H1 (cell line): ENCODE data around the gene KCNIP3. TPM values are rescaled to one million over a fixed set of nuclear protein-coding genes. Genes with fewer than 3 reads are reported as not detected.

Experiments used
- CHD2 ChIP-seq: IDR thresholded peaks from 2 replicates; pipeline ENCODE4 v1.6.1; 2012; ENCODE audit warnings: low read length, improper control_type of control experiment
- POLR2A ChIP-seq, 2 experiments: IDR thresholded peaks; 1 replicate in 1 of 2; 2 replicates in 1 of 2; pipeline ENCODE4 v1.6.1; 2011; ENCODE audit warnings: low read depth in 2 of 2, low read length in 2 of 2, mild to moderate bottlenecking in 2 of 2; ENCODE audit errors: control extremely low read depth in 1 of 2
- RFX5 ChIP-seq: IDR thresholded peaks from 2 replicates; pipeline ENCODE4 v1.6.1; 2011; ENCODE audit warnings: low read depth, low read length, improper control_type of control experiment, borderline replicate concordance
- TEAD4 ChIP-seq: IDR thresholded peaks from 2 replicates; pipeline ENCODE4 v1.6.1; 2012; ENCODE audit warnings: low read depth, low read length, inconsistent platforms, mixed read lengths
- polyA plus RNA-seq, 7 experiments: library from polyadenylated mRNA; depleted of rRNA in 3 of 7; stranded (reverse) in 5 of 7; unstranded in 2 of 7; fragments of >200 nt in 5 of 7; fragments of 200-250 nt in 2 of 7; gene quantifications; 1 replicate in 5 of 7; 2 replicates in 1 of 7; 4 replicates in 1 of 7; pipeline versions ENCODE4 v1.2.1 to v1.2.3, GENCODE V29; 2011 to 2013; ENCODE audit warnings: missing spikeins in 2 of 7, mixed read lengths in 2 of 7
- total RNA-seq: library from RNA; stranded (reverse); fragmentation: NEBNext Ultra II Directional; extraction: Animal tissue kit (Norgen Biotek cat#: 25700); gene quantifications from 2 replicates; pipeline ENCODE4 v1.2.1, GENCODE V29; 2021
- TF ChIP-seq, protein P1 (sequence below): fragments of 300-600 bp; sonication (generic); IDR thresholded peaks from 2 replicates; pipeline ENCODE4 v1.7.1; 2012; ENCODE audit warnings: low read length, moderate library complexity, mild to moderate bottlenecking, inconsistent platforms; ENCODE audit not compliant: insufficient replicate concordance

Gene KCNIP3
- total and polyA plus RNA-seq, 2 of the 8 experiments (the other 6 are each of a cell fraction or from before 2014, with no cell fraction given): 0.33 to 1.9 TPM

DNA sequence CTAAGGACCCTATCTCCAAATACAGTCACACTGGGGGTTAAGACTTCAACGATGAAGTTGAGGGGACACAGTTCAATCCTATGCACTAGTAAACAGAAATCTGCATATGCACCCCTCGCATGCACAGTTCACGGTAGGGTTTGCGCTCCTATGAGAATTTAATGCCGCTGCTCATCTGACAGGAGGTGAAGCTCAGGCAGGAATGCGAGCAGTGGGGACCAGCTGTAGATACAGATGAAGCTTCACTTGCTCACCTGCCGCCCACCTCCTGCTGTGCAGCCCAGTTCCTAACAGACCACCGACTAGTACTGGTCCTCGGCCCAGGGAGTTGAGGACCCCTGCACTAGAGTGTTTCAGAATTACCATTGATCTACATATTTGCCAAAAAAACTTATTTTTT is 65.3 kb downstream of the KCNIP3 start (continued):
- TF ChIP-seq, protein P1, sequence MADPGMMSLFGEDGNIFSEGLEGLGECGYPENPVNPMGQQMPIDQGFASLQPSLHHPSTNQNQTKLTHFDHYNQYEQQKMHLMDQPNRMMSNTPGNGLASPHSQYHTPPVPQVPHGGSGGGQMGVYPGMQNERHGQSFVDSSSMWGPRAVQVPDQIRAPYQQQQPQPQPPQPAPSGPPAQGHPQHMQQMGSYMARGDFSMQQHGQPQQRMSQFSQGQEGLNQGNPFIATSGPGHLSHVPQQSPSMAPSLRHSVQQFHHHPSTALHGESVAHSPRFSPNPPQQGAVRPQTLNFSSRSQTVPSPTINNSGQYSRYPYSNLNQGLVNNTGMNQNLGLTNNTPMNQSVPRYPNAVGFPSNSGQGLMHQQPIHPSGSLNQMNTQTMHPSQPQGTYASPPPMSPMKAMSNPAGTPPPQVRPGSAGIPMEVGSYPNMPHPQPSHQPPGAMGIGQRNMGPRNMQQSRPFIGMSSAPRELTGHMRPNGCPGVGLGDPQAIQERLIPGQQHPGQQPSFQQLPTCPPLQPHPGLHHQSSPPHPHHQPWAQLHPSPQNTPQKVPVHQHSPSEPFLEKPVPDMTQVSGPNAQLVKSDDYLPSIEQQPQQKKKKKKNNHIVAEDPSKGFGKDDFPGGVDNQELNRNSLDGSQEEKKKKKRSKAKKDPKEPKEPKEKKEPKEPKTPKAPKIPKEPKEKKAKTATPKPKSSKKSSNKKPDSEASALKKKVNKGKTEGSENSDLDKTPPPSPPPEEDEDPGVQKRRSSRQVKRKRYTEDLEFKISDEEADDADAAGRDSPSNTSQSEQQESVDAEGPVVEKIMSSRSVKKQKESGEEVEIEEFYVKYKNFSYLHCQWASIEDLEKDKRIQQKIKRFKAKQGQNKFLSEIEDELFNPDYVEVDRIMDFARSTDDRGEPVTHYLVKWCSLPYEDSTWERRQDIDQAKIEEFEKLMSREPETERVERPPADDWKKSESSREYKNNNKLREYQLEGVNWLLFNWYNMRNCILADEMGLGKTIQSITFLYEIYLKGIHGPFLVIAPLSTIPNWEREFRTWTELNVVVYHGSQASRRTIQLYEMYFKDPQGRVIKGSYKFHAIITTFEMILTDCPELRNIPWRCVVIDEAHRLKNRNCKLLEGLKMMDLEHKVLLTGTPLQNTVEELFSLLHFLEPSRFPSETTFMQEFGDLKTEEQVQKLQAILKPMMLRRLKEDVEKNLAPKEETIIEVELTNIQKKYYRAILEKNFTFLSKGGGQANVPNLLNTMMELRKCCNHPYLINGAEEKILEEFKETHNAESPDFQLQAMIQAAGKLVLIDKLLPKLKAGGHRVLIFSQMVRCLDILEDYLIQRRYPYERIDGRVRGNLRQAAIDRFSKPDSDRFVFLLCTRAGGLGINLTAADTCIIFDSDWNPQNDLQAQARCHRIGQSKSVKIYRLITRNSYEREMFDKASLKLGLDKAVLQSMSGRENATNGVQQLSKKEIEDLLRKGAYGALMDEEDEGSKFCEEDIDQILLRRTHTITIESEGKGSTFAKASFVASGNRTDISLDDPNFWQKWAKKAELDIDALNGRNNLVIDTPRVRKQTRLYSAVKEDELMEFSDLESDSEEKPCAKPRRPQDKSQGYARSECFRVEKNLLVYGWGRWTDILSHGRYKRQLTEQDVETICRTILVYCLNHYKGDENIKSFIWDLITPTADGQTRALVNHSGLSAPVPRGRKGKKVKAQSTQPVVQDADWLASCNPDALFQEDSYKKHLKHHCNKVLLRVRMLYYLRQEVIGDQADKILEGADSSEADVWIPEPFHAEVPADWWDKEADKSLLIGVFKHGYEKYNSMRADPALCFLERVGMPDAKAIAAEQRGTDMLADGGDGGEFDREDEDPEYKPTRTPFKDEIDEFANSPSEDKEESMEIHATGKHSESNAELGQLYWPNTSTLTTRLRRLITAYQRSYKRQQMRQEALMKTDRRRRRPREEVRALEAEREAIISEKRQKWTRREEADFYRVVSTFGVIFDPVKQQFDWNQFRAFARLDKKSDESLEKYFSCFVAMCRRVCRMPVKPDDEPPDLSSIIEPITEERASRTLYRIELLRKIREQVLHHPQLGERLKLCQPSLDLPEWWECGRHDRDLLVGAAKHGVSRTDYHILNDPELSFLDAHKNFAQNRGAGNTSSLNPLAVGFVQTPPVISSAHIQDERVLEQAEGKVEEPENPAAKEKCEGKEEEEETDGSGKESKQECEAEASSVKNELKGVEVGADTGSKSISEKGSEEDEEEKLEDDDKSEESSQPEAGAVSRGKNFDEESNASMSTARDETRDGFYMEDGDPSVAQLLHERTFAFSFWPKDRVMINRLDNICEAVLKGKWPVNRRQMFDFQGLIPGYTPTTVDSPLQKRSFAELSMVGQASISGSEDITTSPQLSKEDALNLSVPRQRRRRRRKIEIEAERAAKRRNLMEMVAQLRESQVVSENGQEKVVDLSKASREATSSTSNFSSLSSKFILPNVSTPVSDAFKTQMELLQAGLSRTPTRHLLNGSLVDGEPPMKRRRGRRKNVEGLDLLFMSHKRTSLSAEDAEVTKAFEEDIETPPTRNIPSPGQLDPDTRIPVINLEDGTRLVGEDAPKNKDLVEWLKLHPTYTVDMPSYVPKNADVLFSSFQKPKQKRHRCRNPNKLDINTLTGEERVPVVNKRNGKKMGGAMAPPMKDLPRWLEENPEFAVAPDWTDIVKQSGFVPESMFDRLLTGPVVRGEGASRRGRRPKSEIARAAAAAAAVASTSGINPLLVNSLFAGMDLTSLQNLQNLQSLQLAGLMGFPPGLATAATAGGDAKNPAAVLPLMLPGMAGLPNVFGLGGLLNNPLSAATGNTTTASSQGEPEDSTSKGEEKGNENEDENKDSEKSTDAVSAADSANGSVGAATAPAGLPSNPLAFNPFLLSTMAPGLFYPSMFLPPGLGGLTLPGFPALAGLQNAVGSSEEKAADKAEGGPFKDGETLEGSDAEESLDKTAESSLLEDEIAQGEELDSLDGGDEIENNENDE: no peak
- no peak for TF ChIP-seq CHD2
- TF ChIP-seq RFX5: no peak
- no peak for TF ChIP-seq TEAD4
- no peak for TF ChIP-seq POLR2A (IDR thresholded peaks at IDR 0.05; ENCODE audit: control extremely low read depth in 1 of 2, low read depth in 2 of 2, low read length in 2 of 2)
